Putamen (tissue), 1 donor: Measurements from ENCODE around the gene PEMT.
"Not testable (repeated sequence)": the region's sequence is repeated elsewhere in the genome, so short reads cannot be mapped to it uniquely, and the experiment has no call there.

Experiments used
- DNase-seq: peaks from one replicate; pipeline ENCODE4 v3.0.0-alpha.2; 2016; ENCODE audit warnings: low spot score

The PEMT gene

DNA sequence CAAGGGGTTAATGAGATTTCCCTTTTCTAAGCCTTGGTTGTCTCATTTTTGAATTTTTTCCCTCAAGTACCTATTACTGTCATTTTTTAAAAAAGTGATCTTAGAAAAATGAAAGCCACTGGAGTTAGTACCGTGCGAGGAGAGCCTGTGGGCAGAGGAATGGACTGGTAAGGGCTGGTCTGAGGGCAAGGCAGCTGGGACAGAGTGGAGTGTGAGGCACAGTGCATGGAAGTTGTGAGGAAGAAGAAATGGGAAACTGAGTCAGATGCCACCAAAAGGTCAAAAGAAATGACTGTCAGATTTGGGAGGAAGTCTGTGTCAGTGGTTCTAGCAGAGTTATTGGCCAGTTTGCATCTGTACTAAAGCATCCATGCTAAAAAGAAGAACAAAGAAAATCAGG, 103.5 kb downstream of the PEMT start:
- no peak for DNase-seq

DNA sequence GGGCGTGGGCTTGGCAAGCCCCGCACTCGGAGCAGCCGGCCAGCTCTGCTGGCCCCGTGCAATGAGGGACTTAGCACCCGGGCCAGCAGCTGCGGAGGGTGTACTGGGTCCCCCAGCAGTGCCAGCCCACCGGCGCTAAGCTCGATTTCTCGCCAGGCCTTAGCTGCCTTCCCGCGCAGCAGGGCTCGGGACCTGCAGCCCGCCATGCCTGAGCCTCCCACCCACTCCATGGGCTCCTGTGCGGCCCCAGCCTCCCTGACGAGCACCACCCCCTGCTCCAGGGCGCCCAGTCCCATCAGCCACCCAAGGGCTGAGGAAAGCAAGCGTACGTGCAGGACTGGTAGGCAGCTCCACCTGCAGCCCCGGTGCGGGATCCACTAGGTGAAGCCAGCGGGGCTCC, 105.1 kb downstream of the PEMT start:
- not testable (repeated sequence) for DNase-seq

DNA sequence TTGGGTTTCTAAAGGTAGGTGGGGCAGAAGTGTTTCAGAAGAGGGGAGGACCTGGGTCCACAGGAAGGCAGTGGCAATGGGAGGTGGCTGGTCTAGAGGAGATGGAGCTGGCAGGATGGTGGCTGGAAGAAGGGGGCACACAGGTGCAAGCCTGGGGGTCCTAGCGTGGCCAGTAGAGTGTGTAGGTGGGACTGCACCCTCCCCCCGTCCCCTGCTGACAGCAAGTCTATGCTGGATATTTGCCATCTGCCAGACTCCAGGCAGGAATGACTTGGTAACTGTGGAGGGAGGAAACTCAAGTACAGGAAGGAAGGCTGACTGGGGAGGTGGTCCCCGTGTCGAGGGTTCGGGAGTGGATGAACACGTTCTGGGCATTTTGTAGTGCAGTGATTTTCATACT, 106.1 kb downstream of the PEMT start:
- DNase-seq: no peak

DNA sequence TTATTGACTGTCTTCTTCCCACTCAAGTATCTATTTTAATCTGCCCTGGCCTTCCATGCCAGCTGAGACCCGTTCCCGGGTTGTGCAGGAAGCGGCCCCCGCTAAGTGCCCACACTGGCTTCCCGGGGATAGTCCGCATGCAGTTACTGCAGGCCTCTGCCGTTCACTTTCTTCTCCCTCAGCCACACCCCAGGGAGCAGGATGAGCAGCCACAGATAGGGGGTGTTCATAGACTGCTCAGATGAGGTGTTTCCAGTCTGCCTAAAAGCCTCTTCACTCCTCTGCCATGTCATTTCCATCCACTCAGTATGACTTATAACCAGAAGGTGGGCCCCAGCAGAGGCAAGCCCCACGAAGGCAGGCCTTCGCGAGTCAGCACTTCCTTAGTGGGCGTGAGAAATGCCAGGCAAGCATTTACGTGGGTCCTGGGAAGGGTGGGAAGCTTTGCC, 107.0 kb downstream of the PEMT start:
- DNase-seq: peak; percentile 78

DNA sequence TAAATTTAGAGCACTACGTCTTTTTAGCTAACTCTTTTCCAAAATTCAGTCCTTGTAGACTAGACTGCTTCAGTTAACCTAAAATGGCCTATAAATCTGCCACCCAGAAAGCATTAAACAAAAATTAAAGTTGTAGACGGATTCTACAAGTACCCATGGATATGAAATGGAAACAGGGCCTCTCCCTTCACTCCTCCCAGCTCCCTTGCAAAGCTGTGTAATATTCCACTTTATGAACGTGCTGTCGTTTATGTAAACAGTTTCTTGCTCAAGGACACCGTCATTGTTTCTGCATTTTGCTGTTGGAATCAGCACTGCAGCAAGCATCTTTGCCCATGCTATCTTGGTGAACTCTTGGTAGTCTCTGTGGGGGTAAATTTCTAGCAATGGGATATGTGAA, 109.6 kb downstream of the PEMT start:
- DNase-seq: no peak

DNA sequence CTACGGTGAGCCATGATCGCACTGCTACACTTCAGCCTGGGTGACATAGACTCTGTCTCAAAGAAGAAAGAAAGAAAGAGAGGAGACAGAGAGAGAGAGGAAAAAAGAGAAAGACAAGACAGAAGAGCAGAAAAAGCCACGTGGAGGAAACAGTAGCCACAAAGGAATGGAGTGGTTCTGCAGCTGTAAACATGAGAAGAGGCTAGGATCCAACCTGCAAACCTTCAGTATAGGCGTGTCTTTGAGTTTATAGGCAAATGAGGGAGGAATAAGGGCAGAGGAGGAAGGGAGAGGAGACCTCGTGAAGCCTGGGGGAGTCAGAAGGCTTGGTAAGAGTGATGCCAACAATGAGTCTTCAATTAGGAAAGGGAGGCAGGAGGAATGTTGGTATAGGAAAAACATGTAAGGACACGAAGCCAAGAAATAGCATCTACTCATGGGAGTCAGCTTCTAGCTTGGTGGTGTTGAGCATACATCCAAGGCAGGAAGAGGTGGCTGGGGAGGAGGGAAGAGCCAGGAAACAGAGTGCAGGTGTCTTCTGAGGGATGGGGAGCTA, 110.8 kb downstream of the PEMT start:
- no peak for DNase-seq

DNA sequence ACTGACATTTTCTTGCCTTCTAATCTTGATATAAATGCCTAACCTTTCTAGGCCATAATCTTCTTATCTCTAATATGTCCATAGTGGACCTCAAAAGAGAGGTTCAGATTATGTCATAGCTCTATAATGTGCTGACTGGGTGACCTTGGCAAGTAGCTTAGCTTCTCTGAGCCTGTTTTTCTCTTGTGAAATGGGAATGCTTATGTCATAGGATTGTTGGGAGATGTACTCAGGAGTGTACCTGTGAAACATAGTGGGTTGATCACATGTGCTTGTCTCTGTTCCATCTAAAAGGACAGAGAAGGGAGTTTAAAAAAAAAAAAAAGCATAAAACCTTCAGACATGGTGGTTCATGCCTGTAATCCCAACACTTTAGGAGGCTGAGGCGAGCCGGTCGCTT, 112.3 kb downstream of the PEMT start:
- no peak for DNase-seq

DNA sequence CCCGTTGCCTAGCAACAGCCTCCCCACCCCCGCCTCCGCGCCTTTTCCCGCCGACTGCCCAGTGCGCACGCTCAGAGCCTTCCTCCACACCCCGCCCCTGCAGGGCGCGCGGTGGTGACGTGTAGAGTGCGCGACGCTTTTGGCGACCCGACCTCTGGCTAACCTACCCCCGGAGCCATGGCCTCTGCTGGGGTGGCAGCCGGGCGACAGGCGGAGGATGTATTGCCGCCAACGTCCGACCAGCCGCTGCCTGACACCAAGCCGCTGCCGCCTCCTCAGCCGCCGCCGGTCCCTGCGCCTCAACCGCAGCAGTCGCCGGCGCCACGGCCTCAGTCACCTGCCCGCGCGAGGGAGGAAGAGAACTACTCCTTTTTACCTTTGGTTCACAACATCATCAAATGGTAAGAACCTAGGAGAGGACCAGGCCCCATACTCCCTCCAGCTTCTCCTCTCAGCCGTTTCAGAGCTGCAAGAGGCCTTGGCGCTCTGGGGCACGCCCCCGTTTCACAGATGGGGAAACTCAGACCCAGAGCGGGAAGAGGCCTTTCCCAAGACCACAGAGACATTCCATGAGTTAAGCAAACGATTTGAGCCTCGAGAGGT, 114.5 kb downstream of the PEMT start, which contains the start of gene MED9:
Gene MED9 (plus strand): TSS at position 136 of the 603 bp plus-strand sequence. CDS start 42 bp downstream, at position 178.
- DNase-seq: peak; percentile 91

DNA sequence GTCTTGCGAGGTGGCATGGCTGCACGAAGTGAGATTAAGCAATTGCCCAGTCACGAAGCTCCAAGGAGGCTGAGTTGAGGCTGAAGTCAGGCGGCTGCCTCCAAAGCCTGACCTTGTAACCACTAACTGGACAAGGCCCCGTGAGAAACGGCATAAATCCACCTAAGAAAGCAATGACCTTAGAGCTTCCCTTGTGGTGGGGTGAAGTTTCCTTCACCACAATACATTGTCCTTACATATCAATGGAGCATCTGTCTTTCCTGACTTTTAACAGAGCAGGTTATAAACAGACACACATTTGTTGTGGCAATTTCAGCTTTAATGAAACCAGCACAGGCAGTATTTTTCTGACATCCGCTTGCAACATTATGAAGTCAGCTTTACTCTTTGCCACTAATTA, 117.2 kb downstream of the PEMT start:
- no peak for DNase-seq

DNA sequence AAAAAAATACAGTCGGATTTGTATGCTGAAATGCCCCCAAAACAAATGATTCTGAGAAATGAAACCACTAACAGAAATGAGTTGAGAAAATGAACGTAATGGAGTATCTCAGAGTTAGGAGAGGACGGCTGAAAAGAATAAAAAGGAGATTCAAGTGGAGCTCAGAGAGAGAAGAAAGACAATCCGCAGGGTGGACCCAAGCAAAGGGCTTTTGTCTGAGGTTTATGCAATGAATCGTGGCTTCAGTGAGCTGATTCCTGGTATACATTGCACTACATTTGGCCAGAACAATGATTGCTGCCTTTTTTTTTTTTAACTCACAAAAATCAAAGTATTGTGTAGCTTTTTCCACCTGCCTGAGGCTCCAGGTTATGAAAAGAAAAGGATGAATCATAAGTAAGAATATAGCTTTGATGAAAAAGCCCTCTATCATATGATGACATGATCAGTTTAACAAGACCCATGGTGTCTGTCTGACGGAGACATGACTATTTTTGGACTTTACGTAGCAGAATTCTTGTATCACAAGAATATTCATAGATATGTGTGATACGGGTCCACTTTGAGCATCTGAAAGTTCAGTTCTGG, 119.1 kb downstream of the PEMT start:
- DNase-seq: no peak

DNA sequence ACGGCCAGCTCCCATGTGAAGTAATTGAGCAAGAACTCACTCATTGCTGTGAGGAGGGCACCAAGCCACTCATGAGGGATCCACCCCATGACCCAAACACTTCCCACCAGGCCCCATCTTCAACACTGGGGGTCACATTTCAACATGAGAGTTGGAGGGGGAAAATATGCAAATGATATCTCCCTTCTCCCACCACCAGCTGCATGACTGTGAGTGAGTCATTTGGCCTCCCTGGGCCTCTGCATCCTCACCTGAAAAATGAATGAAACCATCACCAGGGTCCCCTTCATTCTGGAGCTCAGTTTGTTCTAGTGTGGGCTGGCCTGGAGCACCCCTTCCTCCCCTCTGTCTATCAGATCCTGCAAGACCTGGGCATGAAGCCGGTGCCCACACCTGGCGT, 121.5 kb downstream of the PEMT start:
- DNase-seq: no peak

DNA sequence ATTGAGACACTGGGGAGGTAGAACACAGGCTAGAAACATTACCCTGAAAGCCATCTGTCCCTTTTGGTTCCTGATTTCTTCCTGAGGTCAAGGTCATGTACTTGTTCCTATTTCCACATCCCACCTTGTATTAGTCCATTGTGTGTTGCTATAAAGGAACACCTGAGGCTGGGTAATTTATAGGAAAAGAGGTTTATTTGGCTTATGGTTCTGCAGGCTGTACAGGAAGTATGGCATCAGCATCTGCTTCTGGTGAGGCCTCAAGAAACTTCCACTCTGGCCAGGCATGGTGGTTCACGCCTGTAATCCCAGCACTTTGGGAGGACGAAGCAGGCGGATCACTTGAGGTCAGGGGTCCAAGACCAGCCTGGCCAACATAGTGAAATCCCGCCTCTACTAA, 122.2 kb downstream of the PEMT start:
- DNase-seq: no peak

DNA sequence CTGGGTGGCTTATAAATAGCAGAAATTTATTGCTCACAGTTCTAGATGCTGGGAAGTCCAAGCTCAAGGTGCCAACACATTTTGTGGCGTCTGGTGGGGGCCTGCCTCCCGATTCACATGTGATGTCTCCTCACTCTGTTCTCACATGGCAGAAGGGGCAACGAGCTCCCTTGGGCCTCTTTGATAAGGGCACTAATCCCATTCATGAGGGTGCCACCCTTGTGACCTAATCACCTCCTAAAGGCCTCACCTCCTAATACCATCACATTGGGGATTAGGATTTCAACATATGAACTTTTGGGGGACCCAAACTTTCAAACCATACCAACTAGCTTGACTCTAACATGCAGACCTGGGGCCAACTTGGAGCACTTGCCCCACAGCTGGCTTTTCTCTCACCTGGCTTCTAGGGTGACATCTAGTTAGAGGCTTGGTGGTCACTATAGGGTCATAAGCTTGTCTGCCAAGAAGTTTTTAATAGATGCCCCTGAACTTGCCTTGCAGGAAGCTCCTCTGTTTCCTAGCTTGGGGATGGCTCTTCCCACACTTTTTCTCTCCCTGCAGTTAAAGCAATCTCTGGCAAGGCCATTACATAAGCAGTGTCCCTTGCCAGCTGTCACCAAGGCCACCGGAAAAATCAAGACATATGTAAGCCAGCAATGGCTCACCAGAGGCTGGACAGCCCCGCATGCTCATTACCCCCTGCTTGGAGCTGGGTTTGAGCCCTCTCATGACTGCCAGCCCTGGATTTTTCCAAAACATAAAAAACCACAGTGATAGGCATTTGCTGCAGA, 123.1 kb downstream of the PEMT start:
- DNase-seq: no peak

DNA sequence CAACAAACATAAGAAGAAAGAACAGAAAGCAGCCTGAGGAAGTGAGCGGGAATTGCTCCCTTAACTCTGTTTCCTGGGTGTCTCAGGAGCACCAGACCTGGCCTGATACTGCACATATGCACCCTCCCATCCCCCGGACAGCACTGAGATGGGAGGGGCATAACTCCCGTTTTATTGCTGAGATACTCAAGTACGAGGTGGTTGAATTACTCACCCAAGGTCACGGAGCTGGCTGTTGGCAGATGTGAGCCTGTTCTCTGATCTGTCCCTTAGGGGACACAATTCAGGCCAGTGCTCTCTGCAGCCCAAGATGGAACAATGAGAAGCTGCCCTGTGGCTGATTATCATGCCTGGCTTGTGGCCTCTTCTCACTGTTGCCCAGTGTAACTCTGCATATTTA, 123.8 kb downstream of the PEMT start:
- no peak for DNase-seq

DNA sequence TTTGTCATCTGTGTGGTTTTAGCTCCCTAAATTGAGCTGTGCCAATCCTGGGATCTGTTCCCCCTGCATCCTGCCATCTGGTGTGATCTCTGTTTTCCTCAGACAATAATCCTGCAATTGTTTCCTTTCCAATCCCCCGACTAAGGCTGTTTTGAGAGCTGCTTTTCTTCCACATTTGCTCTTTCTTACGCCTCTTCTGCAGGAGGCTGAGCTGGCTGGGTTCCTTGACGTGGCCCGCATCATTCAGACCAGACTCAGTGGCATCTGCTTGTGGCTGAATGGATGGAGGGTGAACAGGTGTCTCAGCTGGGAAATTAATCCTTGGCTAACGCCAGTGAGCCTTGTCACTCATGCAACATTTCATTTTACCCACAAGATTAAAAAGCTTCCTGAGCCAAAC, 124.5 kb downstream of the PEMT start:
- no peak for DNase-seq

DNA sequence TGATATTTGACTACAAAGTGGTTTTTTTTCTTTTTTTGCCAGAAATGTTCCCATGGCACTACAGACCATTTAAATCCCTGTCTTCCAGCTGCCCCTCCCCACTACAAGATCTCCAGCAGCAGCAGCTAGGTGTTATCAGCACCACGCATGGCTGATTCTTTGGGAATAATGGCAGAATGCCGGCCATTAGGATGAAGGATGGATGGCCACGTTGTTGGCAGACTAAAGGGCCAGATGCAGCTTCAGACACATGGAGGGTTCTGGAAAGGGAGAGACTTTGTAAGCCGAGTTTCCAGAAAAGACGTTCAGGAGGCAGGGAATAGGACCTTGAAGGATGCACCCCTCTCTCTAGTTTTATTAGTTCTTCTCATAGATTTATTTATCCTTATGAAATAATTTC, 125.0 kb downstream of the PEMT start:
- DNase-seq: no peak

DNA sequence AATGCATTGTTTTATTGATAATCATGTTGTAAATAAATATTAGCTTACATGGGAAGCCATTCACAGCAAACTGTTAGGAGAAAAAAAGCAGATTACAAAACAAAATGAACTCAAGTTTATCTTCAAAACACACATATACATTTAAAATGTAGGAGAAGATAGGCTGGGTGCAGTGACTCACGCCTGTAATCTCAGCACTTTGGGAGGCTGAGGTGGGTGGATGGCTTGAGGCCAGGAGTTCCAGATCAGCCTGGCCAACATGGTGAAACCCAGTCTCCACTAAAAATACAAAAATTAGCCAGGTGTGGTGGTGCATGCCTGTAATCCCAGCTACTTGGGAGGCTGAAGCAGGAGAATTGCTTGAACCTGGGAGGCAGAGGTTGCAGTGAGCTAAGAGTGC, 125.6 kb downstream of the PEMT start:
- DNase-seq: not testable (repeated sequence)

DNA sequence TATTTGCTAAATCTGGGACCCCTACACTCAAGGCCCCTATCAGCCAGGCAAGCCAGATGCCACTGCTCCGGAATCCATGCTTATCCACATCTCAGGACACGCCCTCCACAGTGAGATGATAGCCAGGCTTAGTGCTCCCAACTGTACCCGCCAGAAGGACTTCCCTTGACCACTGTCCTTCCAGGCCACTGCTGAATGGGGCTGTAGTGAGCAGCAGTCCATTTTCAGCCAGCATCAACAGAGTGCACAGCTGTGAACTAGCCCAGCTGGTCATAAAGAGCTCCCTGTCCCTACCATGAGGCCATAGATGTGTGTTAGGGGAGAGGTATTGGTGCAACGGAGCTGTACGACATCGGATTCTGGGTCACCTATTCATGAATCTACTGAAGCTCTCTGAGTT, 127.7 kb downstream of the PEMT start:
- no peak for DNase-seq

DNA sequence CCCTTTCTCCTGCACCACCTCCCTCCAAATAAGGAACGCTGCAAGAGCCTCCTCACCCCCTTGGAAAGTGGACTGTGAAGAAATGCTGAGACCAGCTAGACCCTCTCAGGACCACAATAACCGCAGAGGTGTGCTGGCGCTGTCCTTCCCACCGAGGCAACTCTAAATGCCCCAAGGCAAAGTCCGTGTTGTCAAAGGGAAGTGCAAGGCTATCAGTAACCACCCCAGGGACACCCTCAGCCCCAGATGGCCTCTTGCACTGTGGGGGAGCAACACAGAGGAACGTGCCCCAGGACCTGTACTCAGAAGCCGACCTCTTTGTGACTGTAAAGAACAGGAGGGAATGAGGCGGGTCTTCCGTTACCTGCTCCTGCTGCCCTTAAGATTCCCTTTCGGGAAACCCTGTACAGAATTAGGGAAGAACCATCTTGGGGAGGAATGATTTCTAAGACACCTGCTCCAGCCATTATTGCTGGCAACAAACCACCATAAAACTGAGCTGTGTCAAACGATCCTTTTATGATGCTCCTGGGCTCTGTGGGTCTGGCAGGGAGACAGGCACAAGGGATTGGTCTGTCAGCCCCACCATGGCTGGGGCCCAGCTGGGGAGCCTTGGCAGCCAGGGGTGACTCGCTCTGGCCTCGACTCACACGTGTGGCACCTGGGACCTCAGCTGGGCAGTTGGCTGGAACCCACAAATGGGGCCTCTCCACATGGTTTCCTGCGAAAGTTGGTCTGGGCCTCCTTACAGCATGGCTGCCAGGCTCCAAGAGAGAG, 129.3 kb downstream of the PEMT start:
- DNase-seq: no peak

DNA sequence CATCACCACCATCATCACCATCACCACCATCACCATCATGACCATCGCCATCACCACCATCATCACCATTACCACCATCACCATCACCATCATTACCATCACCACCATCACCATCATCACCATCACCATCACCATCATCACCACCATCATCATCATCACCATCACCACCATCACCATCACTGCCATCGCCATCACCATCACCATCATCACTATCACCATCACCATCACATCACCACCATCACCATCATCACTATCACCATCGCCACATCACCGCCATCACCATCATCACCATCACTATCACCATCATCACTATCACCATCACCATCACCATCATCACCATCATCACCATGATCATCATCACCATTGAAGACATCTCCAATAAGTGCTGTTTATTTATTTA, 131.5 kb downstream of the PEMT start:
- DNase-seq: no peak

DNA sequence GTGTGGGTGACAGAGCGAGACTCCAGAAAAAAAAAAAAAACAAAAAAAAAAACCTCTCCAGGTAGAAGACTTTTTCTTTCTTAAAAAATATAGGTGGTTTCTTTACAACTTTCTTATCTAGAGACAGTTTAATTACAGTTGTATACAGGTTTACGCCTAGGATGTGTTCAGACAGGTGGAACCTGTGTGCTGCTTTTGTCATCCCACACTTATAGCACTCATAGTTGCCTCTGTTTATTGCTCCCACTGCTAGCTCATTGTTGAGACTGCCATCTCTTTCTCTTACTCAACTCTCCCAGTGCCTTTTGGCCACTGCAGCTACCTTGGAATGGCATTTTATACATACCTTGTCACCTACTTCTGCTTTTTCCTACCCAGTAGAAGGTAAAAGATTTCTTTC, 133.8 kb downstream of the PEMT start:
- DNase-seq: no peak

DNA sequence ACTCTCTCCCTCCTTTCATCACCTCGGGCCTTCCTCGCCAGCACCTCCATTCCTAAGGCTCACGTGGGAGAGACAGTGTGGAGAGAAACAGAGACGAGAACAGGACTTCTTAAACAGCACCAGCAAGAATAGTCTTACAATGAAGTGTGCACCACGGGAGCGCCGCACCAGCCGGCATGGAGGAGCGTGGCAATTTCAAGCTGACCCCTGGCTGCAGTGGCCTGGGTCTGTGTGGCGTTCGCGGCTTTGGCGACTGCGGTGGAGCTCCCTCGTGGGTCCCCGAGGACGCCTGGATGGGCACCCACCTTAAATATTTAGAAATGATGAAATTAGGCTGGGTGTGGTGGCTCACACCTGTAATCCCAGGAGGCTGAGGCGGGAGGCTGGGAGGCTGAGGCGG, 135.3 kb downstream of the PEMT start:
- DNase-seq: no peak
